Panc1 (cell line): ENCODE data around the gene IL34. TPM values are rescaled to one million over a fixed set of nuclear protein-coding genes. Genes with fewer than 3 reads are reported as not detected.

Experiments
- ATAC-seq: fragments of 200-7000 bp; cut with Tn5 transposase; 2 replicates; pipeline ENCODE4 v1.9.1; 2020; ENCODE audit warnings: mild to moderate bottlenecking, moderate library complexity
- BruUV-seq: library from RNA; stranded (reverse); fragments of 400-500 nt; replicated peaks from 2 replicates; lab custom pipeline; 2021; lab: Mats Ljungman, UMichigan
- CTCF ChIA-PET: fragments of 300-600 bp; sonication (Branson Sonifier 250); formaldehyde crosslinking; loops from one replicate; lab custom pipeline; 2022; ENCODE audit warnings: antibody characterized with exemption; lab: Charles Lee
- POLR2A ChIA-PET: fragments of 300-600 bp; sonication (Branson Sonifier 250); formaldehyde crosslinking; loops from one replicate; lab custom pipeline; 2022; ENCODE audit warnings: antibody characterized with exemption; lab: Charles Lee
- DNase-seq: peaks from one replicate; pipeline ENCODE4 v3.0.0-alpha.2; 2010; ENCODE audit warnings: low read depth, low spot score
- H3K27ac ChIP-seq: 2 replicates; pipeline ENCODE4 v1.5.1; 2011; ENCODE audit warnings: mild to moderate bottlenecking, low read length, inconsistent platforms
- H3K27me3 ChIP-seq: fragments of 200-500 bp; sonication (Bioruptor generic); 2 replicates; pipeline ENCODE4 v1.6.0; 2014; ENCODE audit warnings: low read length, inconsistent platforms; ENCODE audit not compliant: control insufficient read depth, insufficient read depth
- H3K36me3 ChIP-seq: fragments of 200-500 bp; sonication (Bioruptor generic); 2 replicates; pipeline ENCODE4 v1.5.1; 2014; ENCODE audit warnings: inconsistent platforms, mild to moderate bottlenecking, low read length, moderate library complexity; ENCODE audit not compliant: control insufficient read depth, insufficient read depth
- H3K4me1 ChIP-seq: 2 replicates; pipeline ENCODE4 v1.5.1; 2011; ENCODE audit warnings: inconsistent platforms, mild to moderate bottlenecking, low read length, moderate library complexity; ENCODE audit not compliant: control insufficient read depth, insufficient read depth
- H3K4me3 ChIP-seq, 2 experiments: 2 replicates each; pipeline ENCODE4 v1.5.1; 2011 to 2012; ENCODE audit warnings: low read depth in 2 of 2, low read length in 2 of 2, mild to moderate bottlenecking in 2 of 2, inconsistent platforms in 1 of 2, moderate library complexity in 1 of 2
- H3K9me3 ChIP-seq: fragments of 200-500 bp; sonication (Bioruptor generic); 2 replicates; pipeline ENCODE4 v1.5.1; 2014; ENCODE audit warnings: low read depth, mild to moderate bottlenecking, inconsistent platforms, low read length, moderate library complexity; ENCODE audit not compliant: control insufficient read depth, insufficient read depth
- CTCF ChIP-seq: fragments of 450-650 bp; IDR thresholded peaks from 2 replicates; pipeline ENCODE4 v1.5.1; 2017; ENCODE audit warnings: mild to moderate bottlenecking
- POLR2AphosphoS5 ChIP-seq: IDR thresholded peaks from 2 replicates; pipeline ENCODE4 v1.6.1; 2012; ENCODE audit warnings: mild to moderate bottlenecking, low read depth, low read length, moderate library complexity
- REST ChIP-seq, 2 experiments: IDR thresholded peaks; 2 replicates each; pipeline ENCODE4 v1.6.1; 2011 to 2012; ENCODE audit warnings: low read depth in 2 of 2, control low read depth in 1 of 2, low read length in 1 of 2, mild to moderate bottlenecking in 1 of 2, moderate library complexity in 1 of 2; ENCODE audit not compliant: insufficient read depth in 1 of 2
- SIN3A ChIP-seq: IDR thresholded peaks from 2 replicates; pipeline ENCODE4 v1.6.1; 2012; ENCODE audit warnings: low read depth, mild to moderate bottlenecking, low read length, moderate library complexity, borderline replicate concordance; ENCODE audit not compliant: insufficient read depth
- TCF7L2 ChIP-seq: IDR thresholded peaks from 2 replicates; pipeline ENCODE4 v1.6.1; 2011; ENCODE audit warnings: mild to moderate bottlenecking, low read depth, low read length, inconsistent platforms
- in situ Hi-C: cut with HindIII; loops from 2 replicates; pipeline ENCODE4 v1.10.0; 2016; ENCODE audit warnings: low sequenced_read_pairs, low pct_unique_long_range_greater_than_20kb
- intact Hi-C: fragments of 100-400 bp; cut with micrococcal nuclease; formaldehyde crosslinking; loops from one replicate; pipeline ENCODE4 v1.10.0; 2022; ENCODE audit not compliant: unreplicated experiment
- total RNA-seq: library from RNA; stranded (reverse); gene quantifications from one replicate; pipeline ENCODE4 v1.2.1, GENCODE V29; 2021; ENCODE audit not compliant: unreplicated experiment

IL34 gene
- total RNA-seq, 1 experiment from 2014 or later = 5.8 TPM

DNA sequence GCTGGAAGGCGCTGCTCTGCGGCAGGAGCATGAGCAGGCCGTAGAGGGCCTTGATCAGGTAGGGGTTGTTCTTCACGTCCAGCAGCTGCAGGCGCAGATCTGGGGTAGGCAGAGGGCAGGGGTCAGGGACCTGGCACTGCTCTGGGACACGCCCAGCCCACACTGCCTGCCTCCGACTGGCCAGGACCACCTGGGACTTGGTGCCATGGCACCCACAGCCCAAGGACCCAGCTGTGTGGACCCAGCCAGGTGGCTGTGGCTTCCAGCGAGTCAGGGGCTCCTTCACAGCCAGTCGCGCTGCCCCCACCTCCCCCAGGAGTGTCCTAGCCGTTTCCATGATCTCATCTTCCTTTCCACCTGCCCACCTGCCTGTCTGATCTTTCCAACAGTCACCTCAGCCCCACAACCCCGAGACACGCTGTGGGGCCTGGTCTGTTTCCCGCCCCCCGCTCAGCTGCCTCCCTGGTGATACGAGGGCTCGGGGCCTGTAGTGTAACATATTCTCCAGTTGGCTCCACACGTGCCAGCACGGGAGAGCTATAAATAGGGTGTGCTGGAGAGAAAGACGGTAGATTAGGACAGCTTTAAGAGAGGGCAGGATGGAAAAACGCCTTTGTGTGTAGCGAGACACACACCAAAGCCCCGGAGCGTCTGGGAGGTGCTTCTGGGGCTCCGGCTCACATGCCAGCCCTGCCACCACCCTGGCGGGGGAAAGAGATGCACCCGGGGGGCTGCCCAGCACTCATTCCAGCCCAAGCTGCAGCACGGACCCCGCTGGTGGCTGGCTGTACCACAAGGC is 46.7 kb downstream of the IL34 start:
- H3K4me3 ChIP-seq = no peak overlapping the region
- ChIA-PET POLR2A (interaction anchor here (0.6 kb wide), 1 partner anchor 38 kb away, joined by 4 read pairs; no protein-coding TSS in a partner anchor), CTCF (no interaction called here)
- TF ChIP-seq REST (IDR thresholded peaks at IDR 0.05; ENCODE audit: insufficient read depth in 1 of 2, low read depth in 2 of 2, low read length in 1 of 2) (no peak), CTCF (no peak), POLR2AphosphoS5 (no peak), TCF7L2 (no peak), SIN3A (no peak)
- no peaks in the 10 kb centered on the region for H3K9me3 ChIP-seq
- no peak for ATAC-seq
- H3K27ac ChIP-seq = peak overlapping the region; percentile 68
- peaks cover 40% of the 10 kb centered on the region for H3K4me1 ChIP-seq
- intact Hi-C loops = no loop called here
- DNase-seq = no peak
- BruUV-seq = no TSS peak
- no peaks in the 10 kb centered on the region for H3K36me3 ChIP-seq
- no peaks in the 10 kb centered on the region for H3K27me3 ChIP-seq
- in situ Hi-C loops = no loop called here

DNA sequence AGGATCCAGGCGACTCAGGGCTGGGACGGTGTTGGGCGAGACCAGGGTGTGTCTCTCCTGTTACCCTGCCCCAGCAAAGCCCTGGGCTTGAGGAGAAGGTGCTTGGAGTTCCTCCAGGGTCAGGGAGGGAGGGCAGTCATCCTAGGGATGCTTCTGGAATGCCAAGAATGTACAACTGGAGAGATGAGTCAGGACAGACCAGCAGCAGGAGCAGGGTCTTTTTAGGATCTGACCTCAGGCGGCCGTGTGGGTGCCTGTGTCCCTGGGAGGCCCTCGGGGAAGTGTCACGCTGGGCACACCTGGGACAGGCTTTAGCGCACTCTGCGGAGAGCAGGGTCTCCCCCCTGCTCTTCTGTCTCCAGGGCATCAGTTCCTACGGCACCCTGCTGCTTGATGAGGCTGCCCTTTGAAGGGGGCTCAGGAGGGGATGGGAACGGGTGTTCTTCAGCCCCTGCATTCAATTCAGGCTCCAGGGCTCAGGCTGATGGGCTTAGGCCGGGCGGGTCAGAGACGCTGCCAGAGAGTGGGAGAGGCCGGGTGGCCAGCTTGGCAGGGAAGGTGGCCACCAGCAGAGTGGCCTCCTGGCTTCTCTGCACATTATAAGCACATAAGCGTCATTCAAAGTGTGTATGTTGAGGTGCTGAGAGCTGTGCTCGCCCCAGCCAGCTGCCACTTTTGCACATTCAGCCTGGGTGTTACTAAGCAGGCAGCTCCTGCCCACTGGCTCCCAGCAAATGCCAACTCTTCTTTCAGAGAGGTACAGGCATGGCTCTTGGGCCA is 47.9 kb downstream of the IL34 start:
- Histone ChIP-seq H3K36me3 (no peaks in the 10 kb centered on the region), H3K4me1 (peaks cover 36% of the 10 kb centered on the region), H3K27me3 (no peaks in the 10 kb centered on the region), H3K27ac (peak overlapping the region; percentile 68), H3K9me3 (no peaks in the 10 kb centered on the region), H3K4me3 (no peak overlapping the region)
- ChIA-PET POLR2A (no interaction called here), CTCF (no interaction called here)
- in situ Hi-C loops (no loop called here), intact Hi-C loops (no loop called here)
- no peak for TF ChIP-seq SIN3A
- no peak for TF ChIP-seq CTCF
- TF ChIP-seq TCF7L2 = no peak
- no TSS peak for BruUV-seq
- peak; percentile 72 for ATAC-seq
- peak; percentile 22 for DNase-seq
